Right lobe of liver (tissue), 4 donors: Measurements from ENCODE around the gene NRDC.

Source experiments
- POLR2A ChIP-seq: fragments of 450-650 bp; IDR thresholded peaks from one replicate; pipeline ENCODE4 v1.6.1; 2017; ENCODE audit warnings: antibody characterized with exemption, mild to moderate bottlenecking
- TF ChIP-seq, protein P1 (sequence below), 4 donors: fragments of 200-600 bp in 3 of 4; fragments of 450-650 bp in 1 of 4; IDR thresholded peaks; one replicate each; pipeline versions ENCODE4 v1.5.1 to v1.8.0; 2016 to 2022; ENCODE audit warnings: antibody characterized with exemption in 4 of 4, mild to moderate bottlenecking in 2 of 4
- donor health status: DM: no; HTN: no; CAD: no.
- donor health status: DM: no; HTN: no; CAD: no.
- donor health status: DM: no; HTN: yes; CAD: no.

DNA sequence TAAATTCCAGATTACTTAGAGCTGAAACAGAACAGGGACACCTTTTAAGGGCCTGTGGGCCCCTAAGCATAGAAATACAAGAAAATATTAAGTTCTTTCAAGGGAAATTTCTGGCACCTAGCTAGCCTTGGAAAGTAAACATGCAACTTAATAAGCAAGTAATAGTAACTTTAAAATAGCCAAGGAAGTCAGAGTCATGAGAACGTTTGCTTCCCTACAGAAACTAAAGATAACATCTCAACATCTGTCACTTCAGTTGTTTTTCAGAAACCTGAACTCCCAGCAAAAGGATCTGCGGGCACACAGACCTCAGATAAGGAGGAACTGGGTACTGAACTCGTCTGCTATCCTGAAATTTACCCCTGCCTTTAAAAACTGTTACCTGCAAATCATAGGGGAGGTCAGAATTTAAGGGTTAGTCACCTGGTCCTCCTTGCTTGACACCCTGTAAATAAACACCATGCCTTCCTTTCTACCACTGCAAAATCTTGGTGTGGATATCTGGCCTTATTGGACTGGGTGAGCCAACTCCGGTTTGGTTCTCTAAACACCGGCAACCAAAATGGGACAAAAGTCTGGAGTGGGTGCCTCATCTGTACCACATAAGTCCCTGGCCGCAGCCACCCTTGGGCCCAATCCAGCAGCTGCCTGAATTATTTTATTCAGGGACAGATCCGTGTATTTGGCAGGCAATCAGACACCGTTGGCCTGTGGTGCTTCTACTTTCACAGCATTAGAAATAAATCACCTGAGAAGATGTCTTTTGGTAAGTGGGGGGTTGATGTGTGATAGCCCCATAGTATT, 27.9 kb downstream of the NRDC start:
- TF ChIP-seq, protein P1, sequence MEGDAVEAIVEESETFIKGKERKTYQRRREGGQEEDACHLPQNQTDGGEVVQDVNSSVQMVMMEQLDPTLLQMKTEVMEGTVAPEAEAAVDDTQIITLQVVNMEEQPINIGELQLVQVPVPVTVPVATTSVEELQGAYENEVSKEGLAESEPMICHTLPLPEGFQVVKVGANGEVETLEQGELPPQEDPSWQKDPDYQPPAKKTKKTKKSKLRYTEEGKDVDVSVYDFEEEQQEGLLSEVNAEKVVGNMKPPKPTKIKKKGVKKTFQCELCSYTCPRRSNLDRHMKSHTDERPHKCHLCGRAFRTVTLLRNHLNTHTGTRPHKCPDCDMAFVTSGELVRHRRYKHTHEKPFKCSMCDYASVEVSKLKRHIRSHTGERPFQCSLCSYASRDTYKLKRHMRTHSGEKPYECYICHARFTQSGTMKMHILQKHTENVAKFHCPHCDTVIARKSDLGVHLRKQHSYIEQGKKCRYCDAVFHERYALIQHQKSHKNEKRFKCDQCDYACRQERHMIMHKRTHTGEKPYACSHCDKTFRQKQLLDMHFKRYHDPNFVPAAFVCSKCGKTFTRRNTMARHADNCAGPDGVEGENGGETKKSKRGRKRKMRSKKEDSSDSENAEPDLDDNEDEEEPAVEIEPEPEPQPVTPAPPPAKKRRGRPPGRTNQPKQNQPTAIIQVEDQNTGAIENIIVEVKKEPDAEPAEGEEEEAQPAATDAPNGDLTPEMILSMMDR (IDR thresholded peaks at IDR 0.05): no peak
- no peak for TF ChIP-seq POLR2A
